Tibial nerve (tissue), 4 donors: Measurements from ENCODE around the gene KCNJ11.

Experiments
- CTCF ChIP-seq, 5 experiments: fragments of 200-600 bp in 3 of 5; fragments of 450-650 bp in 2 of 5; sonication (generic) in 3 of 5; IDR thresholded peaks; one replicate each; pipeline ENCODE4 v1.5.1; 2016 to 2019; ENCODE audit warnings: antibody characterized with exemption in 5 of 5, mild to moderate bottlenecking in 3 of 5, moderate library complexity in 2 of 5
- EP300 ChIP-seq, 2 donors: sonication (generic); formaldehyde crosslinking; IDR thresholded peaks; one replicate each; pipeline ENCODE4 v1.6.1; 2017; ENCODE audit warnings: antibody characterized with exemption in 2 of 2, mild to moderate bottlenecking in 1 of 2

GRCh38 chr11:17431139-17431538, 42.7 kb upstream of the KCNJ11 start:
- TF ChIP-seq EP300 (IDR thresholded peaks at IDR 0.05) = no peak
- TF ChIP-seq CTCF (IDR thresholded peaks at IDR 0.05) = no peak
